HG02571 (cell line): Measurements from ENCODE around the gene ANK3.

ENCODE experiments used
- ATAC-seq: cut with Tn5 transposase; IDR thresholded peaks from one replicate; pipeline ENCODE4 v1.9.1; 2021; ENCODE audit warnings: mild to moderate bottlenecking, moderate library complexity; ENCODE audit not compliant: unreplicated experiment

Gene ANK3

GRCh38 chr10:60389413-60390025, at the start of gene ANK3:
TSS of gene ANK3 (minus strand) at chr10:60389875. CDS start at chr10:60389538, 337 bp downstream.
- no peak for ATAC-seq

DNA sequence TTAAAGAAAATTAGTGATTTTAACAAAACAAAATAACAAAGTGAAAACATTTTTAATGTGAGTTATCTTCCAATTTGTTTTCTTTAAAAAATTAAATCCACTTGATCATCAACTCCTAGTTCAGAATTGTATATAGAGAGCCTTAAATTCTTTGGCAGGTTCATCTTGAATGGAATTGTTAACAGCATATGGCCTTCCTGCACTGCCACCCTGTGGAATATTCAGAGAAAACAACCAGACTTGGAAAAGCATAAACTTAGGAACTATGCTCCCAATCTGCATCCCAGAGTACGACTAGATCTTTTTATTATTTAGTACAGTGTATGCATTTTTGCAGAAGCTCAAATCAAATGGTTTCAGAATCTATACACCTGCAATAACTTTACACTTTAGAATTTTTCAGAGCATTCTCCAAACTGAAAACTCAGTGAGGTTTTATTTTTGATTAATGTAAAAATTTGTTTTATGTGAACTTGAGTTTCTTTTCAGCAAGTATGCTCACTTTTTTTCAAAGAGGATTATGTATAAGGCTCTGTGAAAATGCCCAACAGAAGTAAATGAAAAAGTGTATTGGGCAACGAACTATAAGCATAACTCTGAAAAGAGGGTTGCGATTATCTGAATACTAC, 44.9 kb upstream of the ANK3 start:
- no peak for ATAC-seq

- no peak for ATAC-seq
Measured at GRCh38 chr10:60433684-60434083, 44.0 kb upstream of the ANK3 start.

DNA sequence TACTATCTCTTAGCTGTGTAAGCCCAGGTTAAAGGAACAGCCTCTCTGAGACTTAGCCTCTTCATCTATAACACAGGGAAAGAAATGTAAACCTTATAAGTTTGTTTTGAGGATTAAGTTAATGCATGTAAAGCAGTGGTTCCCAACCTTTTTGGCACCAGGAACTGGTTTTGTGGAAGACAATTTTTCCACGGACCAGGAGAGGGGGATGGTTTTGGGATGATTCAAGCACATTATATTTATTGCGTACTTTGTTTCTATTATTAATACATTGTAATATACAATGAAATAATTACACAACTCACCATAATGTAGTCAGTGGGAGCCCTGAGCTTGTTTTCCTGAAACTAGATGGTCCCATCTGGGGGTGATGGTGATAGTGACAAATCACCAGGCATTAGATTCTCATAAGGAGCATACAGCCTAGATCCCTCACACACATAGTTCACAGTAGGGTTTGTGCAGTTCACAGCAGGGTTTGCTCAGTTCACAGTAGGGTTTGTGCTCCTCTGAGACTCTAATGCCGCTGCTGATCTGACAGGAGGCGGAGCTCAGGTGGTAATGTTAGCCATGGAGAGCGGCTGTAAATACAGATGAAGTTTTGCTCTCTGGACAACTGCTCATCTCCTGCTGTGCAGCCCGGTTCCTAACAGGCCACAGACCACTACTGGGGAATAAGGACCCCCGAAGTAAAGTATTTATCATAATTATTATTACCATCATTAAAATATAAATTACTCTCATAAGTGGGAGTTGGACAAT, 41.3 kb upstream of the ANK3 start:
- ATAC-seq, result no peak

DNA sequence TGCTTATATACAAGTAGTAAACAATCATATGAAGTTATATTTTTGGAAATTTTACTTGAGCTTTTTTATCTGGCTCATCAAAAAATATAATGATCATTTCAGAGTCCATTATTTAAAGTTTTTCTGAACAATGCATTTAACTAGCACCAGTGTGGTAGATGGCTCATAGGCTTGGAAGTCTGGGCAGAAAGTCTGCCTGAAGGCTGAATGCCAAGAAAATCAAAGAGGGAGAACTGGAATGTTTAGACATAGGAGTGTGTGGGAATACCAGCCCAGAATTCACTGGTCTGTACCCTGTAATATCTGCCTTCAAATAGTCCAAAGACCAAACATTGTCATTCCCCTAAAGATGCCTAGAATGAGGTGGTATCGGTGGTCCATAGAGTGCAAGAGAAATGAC, 40.3 kb upstream of the ANK3 start:
- no peak for ATAC-seq

DNA sequence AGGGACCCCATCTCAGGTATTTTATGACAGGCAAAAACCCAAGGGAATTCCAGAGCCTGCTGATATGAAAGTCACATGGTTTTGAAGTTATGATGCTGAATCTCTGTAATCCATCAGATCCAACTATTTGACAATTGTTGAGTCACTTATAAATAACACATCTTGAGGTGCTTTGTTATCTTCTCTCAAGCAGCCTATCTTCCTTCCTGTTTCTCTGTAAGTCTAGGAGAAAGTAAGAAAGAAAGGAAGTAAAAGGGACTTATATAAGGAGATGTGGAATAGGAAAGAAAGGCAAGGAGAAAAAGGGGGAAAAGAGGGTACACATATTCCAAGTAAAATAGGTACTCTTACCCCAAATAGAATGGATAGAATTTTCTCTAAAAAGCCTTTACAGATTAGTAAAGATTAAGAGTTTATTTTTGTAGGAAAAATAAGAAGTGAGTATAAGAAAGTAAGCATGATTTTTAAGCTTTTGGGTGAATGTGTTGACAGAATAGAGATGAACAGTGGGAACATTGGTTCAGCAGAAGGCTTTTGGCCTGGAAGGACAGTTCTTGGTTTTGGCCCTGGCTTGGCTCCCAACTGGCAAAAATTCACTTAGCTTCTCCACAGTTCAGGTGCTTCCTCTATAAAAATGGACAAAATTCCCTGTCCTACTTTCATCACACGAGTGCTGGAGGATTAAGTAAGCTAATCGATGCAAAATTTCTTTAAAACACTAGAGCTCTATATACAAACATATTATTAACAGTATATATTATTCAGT, 39.6 kb upstream of the ANK3 start:
- ATAC-seq, result no peak

- no peak for ATAC-seq
Measured at GRCh38 chr10:60428387-60428737, 38.7 kb upstream of the ANK3 start.

DNA sequence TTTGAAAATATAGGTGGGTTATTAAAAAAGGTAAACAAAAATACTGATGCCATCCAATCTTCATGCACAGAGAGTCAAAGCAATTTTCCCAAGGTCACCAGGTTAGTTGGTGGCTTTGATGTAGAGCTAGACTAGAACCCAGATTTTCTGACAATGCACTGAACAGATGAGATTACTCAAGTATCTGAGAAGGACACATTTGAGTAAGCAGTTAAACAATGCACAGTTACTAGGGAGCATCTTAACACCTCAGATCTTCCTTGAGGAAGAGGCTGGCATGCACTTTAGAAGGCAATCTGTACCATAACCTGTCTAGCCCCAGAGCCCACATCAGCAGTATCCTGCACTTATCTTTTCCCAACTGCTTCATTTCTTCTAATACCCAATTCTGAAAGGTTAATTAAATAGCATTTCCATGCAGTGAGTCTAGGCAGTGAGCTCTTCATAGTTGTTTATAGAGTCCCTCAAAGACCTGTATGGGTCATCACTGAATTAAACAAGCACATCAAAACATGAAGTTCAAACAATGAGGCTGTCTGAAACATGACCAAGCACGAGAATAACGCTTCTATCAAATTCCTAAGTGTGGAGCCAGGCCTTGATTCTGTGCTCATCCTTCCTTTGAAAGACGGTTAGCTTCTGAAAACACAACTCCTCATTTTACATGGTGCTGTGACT, 38.2 kb upstream of the ANK3 start:
- ATAC-seq, result no peak

GRCh38 chr10:60427148-60427547, 37.5 kb upstream of the ANK3 start:
- no peak for ATAC-seq

DNA sequence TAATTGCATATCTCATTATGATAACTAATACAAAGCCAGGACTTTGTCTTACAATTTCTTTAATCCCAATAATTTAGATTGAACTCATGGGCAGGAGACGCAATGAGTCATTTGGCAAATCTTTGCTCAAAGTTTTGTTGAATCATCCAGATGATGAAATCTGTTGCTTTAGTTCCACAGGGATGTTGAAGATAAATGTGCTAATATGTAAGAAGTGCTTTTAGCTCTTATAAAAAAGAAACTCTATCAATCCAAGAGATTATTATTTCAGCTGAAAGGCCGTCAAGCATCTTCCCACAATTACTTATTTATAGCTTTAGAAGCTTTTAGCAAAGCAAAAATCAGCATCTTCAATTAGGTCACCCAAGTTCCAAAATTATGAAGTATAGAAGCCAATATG, 36.8 kb upstream of the ANK3 start:
- no peak for ATAC-seq

DNA sequence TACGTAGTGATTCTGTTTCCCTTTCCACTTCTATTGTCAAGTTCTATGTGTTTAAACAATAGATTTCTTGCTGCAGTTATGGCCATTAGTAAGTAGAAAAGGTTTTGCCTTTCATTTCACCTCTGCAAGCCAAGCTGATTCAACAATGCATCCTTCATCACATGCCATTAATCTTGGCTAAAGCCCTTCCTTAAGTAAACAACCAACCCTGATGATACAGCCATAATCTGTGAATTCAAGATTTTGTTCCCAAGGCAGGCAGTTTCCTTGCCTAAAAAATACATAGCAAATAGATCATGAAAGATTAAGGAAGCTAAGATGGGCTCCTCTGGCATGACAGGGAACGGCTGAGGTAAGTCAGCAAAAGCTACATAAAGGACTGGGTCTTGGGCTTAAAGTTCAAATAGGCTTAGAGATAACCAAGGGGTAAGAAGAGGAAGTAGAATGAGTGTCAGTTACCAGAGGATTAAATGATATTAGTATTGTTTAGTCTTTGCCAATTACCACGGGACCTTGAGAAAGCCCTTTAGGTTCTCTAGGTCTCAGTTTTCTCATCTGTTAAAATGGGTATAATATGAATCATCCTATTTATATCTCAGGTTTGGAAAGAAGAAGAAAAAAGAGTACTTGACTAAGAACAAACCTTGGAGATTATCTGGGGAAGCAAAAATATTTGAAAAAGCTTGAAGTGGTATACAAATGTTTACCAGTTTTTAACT, 35.9 kb upstream of the ANK3 start:
- ATAC-seq, result no peak

DNA sequence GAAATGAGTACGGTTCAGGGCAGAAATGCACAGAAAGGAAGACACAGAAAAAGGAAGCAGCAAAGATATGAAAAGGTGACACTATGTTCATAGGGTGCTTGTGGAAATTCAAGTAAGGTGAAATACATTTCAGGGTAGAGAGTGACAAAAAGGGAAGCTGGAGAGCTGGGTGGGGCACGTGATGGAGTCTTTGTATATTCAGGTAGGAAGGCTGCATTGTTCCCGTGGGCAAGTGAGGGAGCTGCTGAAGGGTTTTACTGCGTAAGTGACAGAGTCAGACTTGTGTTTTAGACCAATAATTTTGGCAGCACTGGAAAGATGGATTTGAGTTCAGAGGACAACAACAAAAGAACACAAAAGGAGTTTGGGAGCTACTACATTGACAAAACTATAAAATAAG, 35.3 kb upstream of the ANK3 start:
- ATAC-seq, result no peak

- no peak for ATAC-seq
Measured at GRCh38 chr10:60423920-60424319, 34.2 kb upstream of the ANK3 start.

DNA sequence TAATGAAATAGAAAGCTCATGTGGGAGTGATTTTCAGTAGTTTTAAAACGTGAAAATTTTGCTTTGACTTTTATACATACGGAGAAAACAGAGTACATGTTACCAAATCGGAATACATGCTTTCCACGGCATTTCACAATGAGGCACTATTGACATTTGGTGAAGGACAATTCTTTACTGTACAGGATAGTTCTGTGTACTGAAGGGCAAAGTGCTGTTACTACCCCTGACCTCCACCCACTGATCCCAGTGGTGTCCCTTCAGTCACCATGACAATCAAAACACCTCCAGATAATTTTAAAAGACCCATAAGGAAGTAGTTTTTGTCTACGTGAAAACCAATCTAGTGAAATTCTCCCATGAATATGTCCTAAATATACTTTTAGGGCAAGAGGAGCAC, 33.1 kb upstream of the ANK3 start:
- no peak for ATAC-seq

- ATAC-seq, result no peak
Measured at GRCh38 chr10:60420991-60421894, 31.6 kb upstream of the ANK3 start.

GRCh38 chr10:60419249-60419648, 29.6 kb upstream of the ANK3 start:
- ATAC-seq, result no peak

GRCh38 chr10:60417901-60418300, 28.2 kb upstream of the ANK3 start:
- ATAC-seq, result no peak

DNA sequence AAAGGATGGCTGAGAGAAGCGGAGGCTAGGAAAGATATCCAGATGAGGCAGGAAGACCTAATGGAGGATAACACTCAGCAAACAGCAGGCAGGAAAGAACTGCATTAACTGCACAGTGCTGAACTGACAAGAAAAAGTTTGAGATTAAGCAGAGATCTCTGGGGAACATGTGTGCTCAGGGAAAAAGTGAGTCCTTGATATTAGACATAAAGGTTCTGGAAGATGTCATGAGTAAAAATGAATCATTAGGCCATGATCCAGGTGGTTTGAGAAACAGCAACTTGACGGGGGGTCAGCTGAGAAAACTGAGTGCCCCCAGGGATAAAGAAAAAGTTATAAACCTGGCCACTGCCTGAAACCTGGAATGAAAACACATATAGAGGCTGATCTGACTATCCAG, 27.3 kb upstream of the ANK3 start:
- no peak for ATAC-seq

GRCh38 chr10:60414877-60415585, 25.4 kb upstream of the ANK3 start:
- no peak for ATAC-seq
